Neural cell (in vitro differentiated cells): ENCODE measurements around the gene TNIP1.

Experiments used
- CTCF ChIP-seq: fragments of 450-650 bp; IDR thresholded peaks from 2 replicates; pipeline ENCODE4 v1.5.1; 2014; ENCODE audit warnings: antibody characterized with exemption, mild to moderate bottlenecking, moderate library complexity; ENCODE audit not compliant: poor library complexity, severe bottlenecking
- EP300 ChIP-seq: fragments of 450-650 bp; conservative IDR thresholded peaks from 2 replicates; pipeline ENCODE4 v1.6.1; 2014; ENCODE audit warnings: antibody characterized with exemption, mild to moderate bottlenecking, moderate library complexity; ENCODE audit not compliant: poor library complexity, severe bottlenecking
- EZH2 ChIP-seq: fragments of 200-600, 300-800 bp; shearing (Covaris generic), sonication (generic); IDR thresholded peaks from 2 replicates; pipeline ENCODE4 v1.6.1; 2014; ENCODE audit warnings: antibody characterized with exemption, low read length, borderline replicate concordance, mild to moderate bottlenecking; ENCODE audit not compliant: insufficient read depth, poor library complexity, severe bottlenecking
- POLR2AphosphoS5 ChIP-seq: IDR thresholded peaks from 2 replicates; pipeline ENCODE4 v1.6.1; 2012

GRCh38 chr5:151023047-151023615, 57.7 kb downstream of the TNIP1 start:
- no peak for TF ChIP-seq EP300
- no peak for TF ChIP-seq CTCF
- no peak for TF ChIP-seq EZH2
- TF ChIP-seq POLR2AphosphoS5 = no peak
